Trophoblast cell (in vitro differentiated cells and primary cell): ENCODE results near the gene VWA2.

Source experiments
- DNase-seq, 2 donors: peaks; one replicate each; pipeline ENCODE4 v3.0.0-alpha.2; 2016
- H2AFZ ChIP-seq: 2 replicates; pipeline ENCODE4 v1.6.1; 2013; ENCODE audit warnings: low read length, moderate library complexity, mild to moderate bottlenecking; ENCODE audit not compliant: insufficient read depth, poor library complexity
- H2AK5ac ChIP-seq: 2 replicates; pipeline ENCODE4 v1.6.1; 2013; ENCODE audit warnings: mild to moderate bottlenecking, low read length
- H2BK120ac ChIP-seq: 2 replicates; pipeline ENCODE4 v1.6.1; 2013; ENCODE audit warnings: low read length, mild to moderate bottlenecking, moderate library complexity; ENCODE audit not compliant: insufficient read depth, poor library complexity
- H2BK12ac ChIP-seq: 2 replicates; pipeline ENCODE4 v1.6.1; 2013; ENCODE audit warnings: mild to moderate bottlenecking, low read length, moderate library complexity
- H2BK5ac ChIP-seq: 2 replicates; pipeline ENCODE4 v1.6.1; 2013; ENCODE audit warnings: low read length, low read depth, moderate library complexity, mild to moderate bottlenecking; ENCODE audit not compliant: poor library complexity
- H3K14ac ChIP-seq: 2 replicates; pipeline ENCODE4 v1.6.1; 2013; ENCODE audit warnings: mild to moderate bottlenecking, low read length
- H3K18ac ChIP-seq: 2 replicates; pipeline ENCODE4 v1.6.1; 2013; ENCODE audit warnings: mild to moderate bottlenecking, low read length
- H3K23ac ChIP-seq: 2 replicates; pipeline ENCODE4 v1.6.1; 2013; ENCODE audit warnings: low read length
- H3K27ac ChIP-seq: 2 replicates; pipeline ENCODE4 v1.5.1; 2013; ENCODE audit warnings: low read depth, mild to moderate bottlenecking, inconsistent platforms, low read length, moderate library complexity
- H3K27me3 ChIP-seq: 2 replicates; pipeline ENCODE4 v1.6.1; 2013; ENCODE audit warnings: inconsistent platforms, mild to moderate bottlenecking, low read length, moderate library complexity; ENCODE audit not compliant: insufficient read depth
- H3K36me3 ChIP-seq, 2 experiments: 1 replicate in 1 of 2; 2 replicates in 1 of 2; pipeline ENCODE4 v1.6.1; 2013; ENCODE audit warnings: low read length in 2 of 2, mild to moderate bottlenecking in 2 of 2, moderate library complexity in 1 of 2; ENCODE audit not compliant: insufficient read depth in 2 of 2, control insufficient read depth in 1 of 2
- H3K4ac ChIP-seq: 2 replicates; pipeline ENCODE4 v1.6.1; 2013; ENCODE audit warnings: low read depth, mild to moderate bottlenecking, low read length, moderate library complexity
- H3K4me1 ChIP-seq, 2 experiments: 1 replicate in 1 of 2; 2 replicates in 1 of 2; pipeline ENCODE4 v1.6.1; 2013; ENCODE audit warnings: low read length in 2 of 2, mild to moderate bottlenecking in 2 of 2, moderate library complexity in 1 of 2; ENCODE audit not compliant: insufficient read depth in 2 of 2, control insufficient read depth in 1 of 2
- H3K4me2 ChIP-seq: 2 replicates; pipeline ENCODE4 v1.6.1; 2013; ENCODE audit warnings: inconsistent platforms, mild to moderate bottlenecking, low read length, moderate library complexity
- H3K4me3 ChIP-seq: 2 replicates; pipeline ENCODE4 v1.5.1; 2013; ENCODE audit warnings: mild to moderate bottlenecking, low read depth, low read length, inconsistent platforms
- H3K79me1 ChIP-seq: one replicate; pipeline ENCODE4 v1.6.1; 2013; ENCODE audit warnings: low read length
- H3K79me2 ChIP-seq: 2 replicates; pipeline ENCODE4 v1.6.1; 2013; ENCODE audit warnings: low read length, mild to moderate bottlenecking; ENCODE audit not compliant: control insufficient read depth, insufficient read depth, poor library complexity
- H3K9ac ChIP-seq: 2 replicates; pipeline ENCODE4 v1.6.1; 2013; ENCODE audit warnings: mild to moderate bottlenecking, low read length
- H3K9me3 ChIP-seq: 2 replicates; pipeline ENCODE4 v1.6.1; 2013; ENCODE audit warnings: low read depth, mild to moderate bottlenecking, control low read depth, inconsistent platforms, low read length; ENCODE audit not compliant: insufficient read depth
- H4K12ac ChIP-seq: 2 replicates; pipeline ENCODE4 v1.6.1; 2013; ENCODE audit warnings: low read depth, mild to moderate bottlenecking, low read length, moderate library complexity
- H4K8ac ChIP-seq: 2 replicates; pipeline ENCODE4 v1.6.1; 2013; ENCODE audit warnings: low read depth, mild to moderate bottlenecking, low read length, moderate library complexity
- H4K91ac ChIP-seq: one replicate; pipeline ENCODE4 v1.6.1; 2013; ENCODE audit warnings: low read depth, mild to moderate bottlenecking, low read length, moderate library complexity
- WGBS: extraction: QIAGEN DNeasy Blood & Tissue Kit; methylation state at CpG from one replicate; pipeline ENCODE4 v1.1.7; 2013; ENCODE audit warnings: missing lambda C conversion rate; ENCODE audit not compliant: insufficient read length, insufficient coverage; ENCODE audit errors: extremely low coverage; 5-methylcytosine and 5-hydroxymethylcytosine counted together

Gene VWA2

GRCh38 chr10:114259824-114260223 is 20.8 kb downstream of the VWA2 start:
- no peak for DNase-seq
- Histone ChIP-seq H3K4me1 (no peaks in the 10 kb centered on the region), H3K36me3 (no peaks in the 10 kb centered on the region), H3K4me2 (no peak overlapping the region), H3K9ac (no peak overlapping the region), H2BK12ac (no peak overlapping the region), H3K9me3 (no peaks in the 10 kb centered on the region), H3K27ac (no peak overlapping the region), H3K4ac (no peak overlapping the region), H3K27me3 (no peaks in the 10 kb centered on the region), H3K18ac (no peak overlapping the region), H4K8ac (no peak overlapping the region), H2BK120ac (no peak overlapping the region), H3K4me3 (no peak overlapping the region), H2AFZ (no peak overlapping the region), H3K23ac (no peak overlapping the region), H4K91ac (no peak overlapping the region), H3K79me2 (no peaks in the 10 kb centered on the region), H3K14ac (no peak overlapping the region), H2BK5ac (no peak overlapping the region), H2AK5ac (no peak overlapping the region), H3K79me1 (no peaks in the 10 kb centered on the region), H4K12ac (no peak overlapping the region)
- no CpG with 5 or more reads among the region's 10 CpGs for WGBS

DNA sequence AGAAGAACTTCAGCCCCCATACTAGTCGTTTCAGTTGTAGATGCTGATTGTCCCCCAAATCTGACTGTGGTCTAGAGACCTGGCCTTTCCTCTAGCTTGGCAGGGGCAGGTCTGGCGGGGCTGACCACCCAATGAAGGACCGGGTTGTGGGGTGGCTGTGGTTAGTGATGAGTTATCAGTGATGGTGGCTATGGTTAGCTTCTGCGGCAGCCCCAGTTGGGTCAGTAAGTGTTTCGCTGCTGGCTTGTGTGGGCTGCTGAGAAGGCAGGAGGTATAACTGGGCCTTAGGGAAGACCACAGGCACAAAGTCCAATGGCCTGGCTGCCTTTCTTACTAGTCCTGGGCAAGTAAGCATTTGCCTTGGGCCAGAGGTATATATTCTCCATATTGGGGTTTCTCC is 21.3 kb downstream of the VWA2 start:
- H4K8ac ChIP-seq = no peak overlapping the region
- no peak overlapping the region for H4K91ac ChIP-seq
- no CpG with 5 or more reads among the region's 5 CpGs for WGBS

GRCh38 chr10:114261076-114261475 is 22.0 kb downstream of the VWA2 start:
- H3K79me2 ChIP-seq = no peaks in the 10 kb centered on the region
- H2BK12ac ChIP-seq = no peak overlapping the region
- no peaks in the 10 kb centered on the region for H3K9me3 ChIP-seq
- H3K23ac ChIP-seq = no peak overlapping the region
- no peaks in the 10 kb centered on the region for H3K79me1 ChIP-seq
- no peaks in the 10 kb centered on the region for H3K36me3 ChIP-seq
- H3K27ac ChIP-seq = no peak overlapping the region
- H3K4me1 ChIP-seq = no peaks in the 10 kb centered on the region
- no peak overlapping the region for H3K18ac ChIP-seq
- no peak for DNase-seq
- no peak overlapping the region for H2BK5ac ChIP-seq
- H3K4ac ChIP-seq = no peak overlapping the region
- H3K9ac ChIP-seq = no peak overlapping the region
- no peak overlapping the region for H4K12ac ChIP-seq
- H4K91ac ChIP-seq = no peak overlapping the region
- no peak overlapping the region for H2BK120ac ChIP-seq
- H3K4me2 ChIP-seq = no peak overlapping the region
- no peak overlapping the region for H4K8ac ChIP-seq
- no peak overlapping the region for H3K4me3 ChIP-seq
- no peak overlapping the region for H2AK5ac ChIP-seq
- H2AFZ ChIP-seq = no peak overlapping the region
- no peak overlapping the region for H3K14ac ChIP-seq
- no peaks in the 10 kb centered on the region for H3K27me3 ChIP-seq
- no CpG with 5 or more reads among the region's 2 CpGs for whole genome bisulfite sequencing

More for the DNA sequence above, 21.3 kb downstream of the VWA2 start:
- DNase-seq = no peak
- H3K4ac ChIP-seq = no peak overlapping the region
- no peak overlapping the region for H2BK5ac ChIP-seq
- no peak overlapping the region for H2AFZ ChIP-seq
- H3K79me1 ChIP-seq = no peaks in the 10 kb centered on the region
- no peak overlapping the region for H3K9ac ChIP-seq
- H3K4me1 ChIP-seq = no peaks in the 10 kb centered on the region
- H3K27ac ChIP-seq = no peak overlapping the region
- H3K79me2 ChIP-seq = no peaks in the 10 kb centered on the region
- no peak overlapping the region for H4K12ac ChIP-seq
- no peak overlapping the region for H2AK5ac ChIP-seq
- H2BK12ac ChIP-seq = no peak overlapping the region
- H3K4me3 ChIP-seq = no peak overlapping the region
- H3K18ac ChIP-seq = no peak overlapping the region
- no peaks in the 10 kb centered on the region for H3K9me3 ChIP-seq
- H3K4me2 ChIP-seq = no peak overlapping the region
- no peaks in the 10 kb centered on the region for H3K27me3 ChIP-seq
- no peaks in the 10 kb centered on the region for H3K36me3 ChIP-seq
- H2BK120ac ChIP-seq = no peak overlapping the region
- no peak overlapping the region for H3K23ac ChIP-seq
- H3K14ac ChIP-seq = no peak overlapping the region

GRCh38 chr10:114262496-114262895 is 23.4 kb downstream of the VWA2 start:
- Histone ChIP-seq H2BK5ac (no peak overlapping the region), H3K14ac (no peak overlapping the region), H3K18ac (no peak overlapping the region), H3K9ac (no peak overlapping the region), H3K4me3 (no peak overlapping the region), H3K27me3 (no peaks in the 10 kb centered on the region), H2BK120ac (no peak overlapping the region), H2AFZ (no peak overlapping the region), H3K9me3 (no peaks in the 10 kb centered on the region), H3K27ac (no peak overlapping the region), H3K4ac (no peak overlapping the region), H3K23ac (no peak overlapping the region), H4K8ac (no peak overlapping the region), H2AK5ac (no peak overlapping the region), H3K4me2 (no peak overlapping the region), H4K91ac (no peak overlapping the region), H2BK12ac (no peak overlapping the region), H3K4me1 (no peaks in the 10 kb centered on the region), H3K79me1 (no peaks in the 10 kb centered on the region), H3K79me2 (no peaks in the 10 kb centered on the region), H4K12ac (no peak overlapping the region), H3K36me3 (no peaks in the 10 kb centered on the region)
- DNase-seq = no peak
- no CpG with 5 or more reads among the region's 4 CpGs for WGBS
